Keratinocyte (primary cell): ENCODE measurements around the gene F5. TPM values are rescaled to one million over a fixed set of nuclear protein-coding genes. Genes with fewer than 3 reads are reported as not detected.

ENCODE experiments used
- DNase-seq: peaks from one replicate; pipeline ENCODE4 v3.0.0-alpha.2; 2011; ENCODE audit warnings: low read depth, missing footprints, low spot score
- FAIRE-seq: peaks from 2 replicates; lab custom pipeline; 2011; peaks lifted over from hg19 to GRCh38; lab: Jason Lieb, UNC
- H2AFZ ChIP-seq: 2 replicates; pipeline ENCODE4 v1.6.0; 2012; ENCODE audit warnings: low read length, control low read depth, inconsistent platforms; ENCODE audit not compliant: control insufficient read depth
- H3K27ac ChIP-seq: 2 replicates; pipeline ENCODE4 v1.5.1; 2011; ENCODE audit warnings: low read length; ENCODE audit not compliant: control insufficient read depth, insufficient read depth
- H3K27me3 ChIP-seq: 3 replicates; pipeline ENCODE4 v1.6.0; 2011; ENCODE audit warnings: low read length; ENCODE audit not compliant: control insufficient read depth, insufficient read depth; ENCODE audit errors: extremely low read depth
- H3K36me3 ChIP-seq, 2 experiments: 2 replicates in 1 of 2; 3 replicates in 1 of 2; pipeline ENCODE4 v1.5.1; 2011; ENCODE audit warnings: low read length in 2 of 2, mild to moderate bottlenecking in 1 of 2; ENCODE audit not compliant: control insufficient read depth in 2 of 2, insufficient read depth in 2 of 2; ENCODE audit errors: extremely low read depth in 1 of 2
- H3K4me1 ChIP-seq: 3 replicates; pipeline ENCODE4 v1.5.1; 2011; ENCODE audit warnings: low read length; ENCODE audit not compliant: control insufficient read depth, insufficient read depth; ENCODE audit errors: extremely low read depth
- H3K4me2 ChIP-seq: 3 replicates; pipeline ENCODE4 v1.6.0; 2011; ENCODE audit warnings: low read depth, low read length; ENCODE audit not compliant: control insufficient read depth, insufficient read depth; ENCODE audit errors: extremely low read depth
- H3K4me3 ChIP-seq, 3 experiments: fragments of 200-600 bp in 1 of 3; sonication (generic) in 1 of 3; 2 replicates in 2 of 3; 3 replicates in 1 of 3; pipeline ENCODE4 v1.5.1; 2011 to 2016; ENCODE audit warnings: low read length in 3 of 3, mild to moderate bottlenecking in 3 of 3, control low read depth in 2 of 3, inconsistent platforms in 1 of 3, low read depth in 1 of 3, mixed read lengths in 1 of 3, mixed run types in 1 of 3, moderate library complexity in 1 of 3; ENCODE audit not compliant: control insufficient read depth in 2 of 3, insufficient read depth in 2 of 3; ENCODE audit errors: extremely low read depth in 1 of 3
- H3K79me2 ChIP-seq: 2 replicates; pipeline ENCODE4 v1.6.0; 2012; ENCODE audit warnings: low read length; ENCODE audit not compliant: control insufficient read depth, insufficient read depth
- H3K9ac ChIP-seq: 3 replicates; pipeline ENCODE4 v1.6.0; 2011; ENCODE audit warnings: low read length; ENCODE audit not compliant: control insufficient read depth, insufficient read depth; ENCODE audit errors: extremely low read depth
- H3K9me1 ChIP-seq: 3 replicates; pipeline ENCODE4 v1.6.0; 2011; ENCODE audit warnings: low read length; ENCODE audit not compliant: control insufficient read depth, insufficient read depth; ENCODE audit errors: extremely low read depth
- H3K9me3 ChIP-seq: 2 replicates; pipeline ENCODE4 v1.5.1; 2012; ENCODE audit warnings: low read depth, low read length; ENCODE audit not compliant: control insufficient read depth
- H4K20me1 ChIP-seq: 3 replicates; pipeline ENCODE4 v1.6.0; 2011; ENCODE audit warnings: low read length; ENCODE audit not compliant: control insufficient read depth, insufficient read depth; ENCODE audit errors: extremely low read depth
- CTCF ChIP-seq, 3 experiments: IDR thresholded peaks in 1 of 3; conservative IDR thresholded peaks in 1 of 3; optimal IDR thresholded peaks in 1 of 3; 2 replicates in 2 of 3; 3 replicates in 1 of 3; pipeline versions ENCODE3 to v1.5.1; 2011; ENCODE audit warnings: low read length in 3 of 3, mild to moderate bottlenecking in 3 of 3, moderate library complexity in 2 of 3, control low read depth in 1 of 3, inconsistent platforms in 1 of 3; ENCODE audit not compliant: insufficient read depth in 2 of 3; ENCODE audit errors: extremely low read depth in 1 of 3
- EZH2 ChIP-seq: IDR thresholded peaks from one replicate; pipeline ENCODE4 v1.6.1; 2012; ENCODE audit warnings: inconsistent platforms, mild to moderate bottlenecking, low read length, moderate library complexity
- dilution Hi-C: fragments of 300-500 bp; cut with MboI; formaldehyde crosslinking; loops from one replicate; pipeline ENCODE4 v1.7.0; 2020; ENCODE audit warnings: low sequenced_read_pairs; ENCODE audit not compliant: extremely low pct_ligation_motif_present
- polyA plus RNA-seq, 5 experiments: library from polyadenylated mRNA; depleted of rRNA in 3 of 5; stranded (reverse) in 3 of 5; stranded (forward) in 1 of 5; unstranded in 1 of 5; fragments of >200 nt; gene quantifications; 1 replicate in 1 of 5; 2 replicates in 3 of 5; 3 replicates in 1 of 5; pipeline versions ENCODE4 v1.2.1 to v1.2.3, GENCODE V29; 2011 to 2012; ENCODE audit warnings: missing spikeins in 2 of 5, low read depth in 1 of 5, low replicate concordance in 1 of 5

Gene F5
- polyA plus RNA-seq, 1 donor (not counting 4 experiments of a cell fraction or from before 2014, with no cell fraction given) = 0.01 TPM

DNA sequence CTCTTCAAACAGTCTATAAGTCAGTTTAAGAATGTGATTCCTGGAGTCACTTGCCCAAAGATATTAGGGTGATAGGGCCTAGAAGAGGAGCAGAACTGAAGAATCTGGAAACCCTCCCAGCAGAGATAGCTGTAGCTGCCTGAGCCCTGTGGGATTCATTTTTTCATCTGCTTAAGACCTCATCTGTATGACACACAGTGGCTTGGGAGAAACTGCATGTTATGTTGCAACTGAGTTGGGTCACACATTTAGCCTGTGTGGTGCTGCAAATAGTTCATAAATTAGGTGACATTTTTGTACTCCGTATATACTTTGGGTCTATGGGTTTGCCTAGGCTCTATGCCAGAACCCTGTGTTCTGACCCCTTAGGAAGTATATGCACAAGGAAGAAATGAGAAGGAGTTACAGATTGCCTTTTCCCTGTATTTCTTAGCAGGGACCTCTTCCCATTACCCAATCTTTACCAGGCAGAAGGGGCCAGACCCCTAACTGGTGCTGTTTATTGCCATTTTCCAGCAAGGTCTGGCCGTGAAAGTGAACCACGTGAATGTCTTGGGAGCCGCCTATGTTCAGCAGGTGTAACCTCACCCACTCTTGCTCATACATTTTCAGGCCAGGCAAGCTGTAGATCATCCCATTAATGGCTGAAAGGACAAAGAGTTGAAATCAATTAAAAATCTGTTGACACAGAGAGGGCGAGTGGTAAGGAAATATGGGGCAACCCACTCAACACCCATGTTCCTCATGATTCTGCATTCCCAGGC is 58.6 kb downstream of the F5 start:
- H3K27me3 ChIP-seq = no peaks in the 10 kb centered on the region
- DNase-seq (no peak), FAIRE-seq (no peak)
- H3K4me3 ChIP-seq = no peak overlapping the region
- H3K9me3 ChIP-seq = no peaks in the 10 kb centered on the region
- no peaks in the 10 kb centered on the region for H3K36me3 ChIP-seq
- peak overlapping the region; percentile 18 for H2AFZ ChIP-seq
- H3K4me1 ChIP-seq = peaks cover 32% of the 10 kb centered on the region
- no peak overlapping the region for H3K9ac ChIP-seq
- peak overlapping the region; percentile 77 for H3K27ac ChIP-seq
- dilution Hi-C loops = no loop called here
- H3K9me1 ChIP-seq = no peaks in the 10 kb centered on the region
- TF ChIP-seq CTCF (optimal IDR thresholded peaks at IDR 0.05 in 1 of 3, IDR thresholded peaks at IDR 0.05 in 1 of 3, conservative IDR thresholded peaks at IDR 0.05 in 1 of 3; ENCODE audit: extremely low read depth in 1 of 3, insufficient read depth in 2 of 3, low read length in 3 of 3) (no peak), EZH2 (no peak)
- no peaks in the 10 kb centered on the region for H3K79me2 ChIP-seq
- H4K20me1 ChIP-seq = no peaks in the 10 kb centered on the region
- H3K4me2 ChIP-seq = peak overlapping the region; percentile 12

- Histone ChIP-seq H3K36me3 (no peaks in the 10 kb centered on the region), H3K27ac (no peak overlapping the region), H3K79me2 (no peaks in the 10 kb centered on the region), H2AFZ (no peak overlapping the region), H3K4me3 (no peak overlapping the region), H3K27me3 (no peaks in the 10 kb centered on the region), H3K9ac (no peak overlapping the region), H3K9me1 (no peaks in the 10 kb centered on the region), H3K4me1 (peaks cover 32% of the 10 kb centered on the region), H3K9me3 (no peaks in the 10 kb centered on the region), H3K4me2 (no peak overlapping the region), H4K20me1 (no peaks in the 10 kb centered on the region)
- dilution Hi-C loops = no loop called here
- DNase-seq = no peak
- FAIRE-seq = no peak
- TF ChIP-seq EZH2 (no peak), CTCF (optimal IDR thresholded peaks at IDR 0.05 in 1 of 3, IDR thresholded peaks at IDR 0.05 in 1 of 3, conservative IDR thresholded peaks at IDR 0.05 in 1 of 3; ENCODE audit: extremely low read depth in 1 of 3, insufficient read depth in 2 of 3, low read length in 3 of 3) (no peak)
Measured at GRCh38 chr1:169527001-169527400, 59.3 kb downstream of the F5 start.
